RWPE2 (cell line): Measurements from ENCODE around the gene PAFAH1B2.

Source experiments
- ATAC-seq: fragments of 200-7000 bp; cut with Tn5 transposase; 3 replicates; pipeline ENCODE4 v1.9.1; 2021; ENCODE audit warnings: low read depth
- DNase-seq: peaks from one replicate; pipeline ENCODE4 v3.0.0-alpha.2; 2020; ENCODE audit warnings: low spot score
- H3K27ac ChIP-seq: fragments of 450-650 bp; 2 replicates; pipeline ENCODE4 v1.5.1; 2017; ENCODE audit warnings: mild to moderate bottlenecking; ENCODE audit not compliant: poor library complexity, severe bottlenecking
- H3K27me3 ChIP-seq: fragments of 250-450 bp; sonication (Bioruptor Pico); 2 replicates; pipeline ENCODE4 v1.5.1; 2021; ENCODE audit warnings: mild to moderate bottlenecking, moderate library complexity; ENCODE audit not compliant: insufficient read depth, poor library complexity, severe bottlenecking
- H3K36me3 ChIP-seq: fragments of 250-450 bp; sonication (Bioruptor Pico); 2 replicates; pipeline ENCODE4 v1.5.1; 2020; ENCODE audit warnings: low read depth, mild to moderate bottlenecking, moderate library complexity
- H3K4me1 ChIP-seq: fragments of 250-450 bp; sonication (Bioruptor Pico); 2 replicates; pipeline ENCODE4 v1.5.1; 2021; ENCODE audit warnings: mild to moderate bottlenecking, moderate library complexity; ENCODE audit not compliant: insufficient read depth, poor library complexity, severe bottlenecking
- H3K4me3 ChIP-seq: fragments of 250-450 bp; sonication (Bioruptor Pico); 2 replicates; pipeline ENCODE4 v1.5.1; 2021; ENCODE audit warnings: mild to moderate bottlenecking, moderate library complexity; ENCODE audit not compliant: severe bottlenecking
- H3K9me3 ChIP-seq: fragments of 250-450 bp; sonication (Bioruptor Pico); 2 replicates; pipeline ENCODE4 v1.5.1; 2021; ENCODE audit warnings: mild to moderate bottlenecking, moderate library complexity; ENCODE audit not compliant: severe bottlenecking
- TF ChIP-seq, protein P1 (sequence below): fragments of 450-650 bp; IDR thresholded peaks from one replicate; pipeline ENCODE4 v1.5.1; 2017; ENCODE audit warnings: mild to moderate bottlenecking, moderate library complexity; ENCODE audit not compliant: poor library complexity, severe bottlenecking

Gene PAFAH1B2, protein sequence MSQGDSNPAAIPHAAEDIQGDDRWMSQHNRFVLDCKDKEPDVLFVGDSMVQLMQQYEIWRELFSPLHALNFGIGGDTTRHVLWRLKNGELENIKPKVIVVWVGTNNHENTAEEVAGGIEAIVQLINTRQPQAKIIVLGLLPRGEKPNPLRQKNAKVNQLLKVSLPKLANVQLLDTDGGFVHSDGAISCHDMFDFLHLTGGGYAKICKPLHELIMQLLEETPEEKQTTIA

DNA sequence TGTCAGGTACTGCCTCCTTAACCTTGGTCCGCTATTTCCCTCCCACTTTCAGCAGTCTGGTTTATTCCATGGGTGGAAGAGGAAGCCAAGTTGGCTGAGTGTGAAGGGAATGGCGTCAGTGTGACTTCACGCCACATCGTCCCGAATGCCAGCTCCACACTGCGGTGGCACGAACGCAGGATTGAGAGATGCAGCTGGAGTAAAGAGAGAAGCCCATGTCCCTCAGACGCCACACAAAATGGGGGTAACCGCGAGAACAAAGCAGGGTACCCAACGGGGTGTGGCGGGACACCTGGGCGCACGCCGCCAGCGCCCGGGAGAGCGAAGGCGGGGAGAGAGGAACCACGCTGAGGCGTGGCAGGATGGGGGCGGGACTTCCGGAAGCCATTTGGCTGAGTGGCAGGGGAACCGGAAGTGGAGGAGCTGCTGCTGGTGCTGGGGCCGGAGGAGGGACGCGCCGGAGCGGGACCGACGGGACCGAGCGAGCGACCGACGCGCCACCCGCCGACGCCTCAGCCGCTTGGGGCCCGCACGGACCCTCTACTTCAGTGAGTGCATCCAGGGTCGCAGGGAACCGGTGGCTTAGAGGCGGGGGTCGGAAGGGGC lies at the start of gene PAFAH1B2:
TSS of gene PAFAH1B2 (plus strand) at position 417 of the 606 bp plus-strand sequence. CDS start 8,161 bp downstream, outside the sequence.
- H3K9me3 ChIP-seq: no peaks in the 10 kb centered on the region
- peak within 1 kb of the TSS; percentile 77 for H3K4me3 ChIP-seq
- peak; percentile 93 for ATAC-seq
- no peaks in the 10 kb centered on the region for H3K4me1 ChIP-seq
- peak within 1 kb of the TSS; percentile 87 for H3K27ac ChIP-seq
- TF ChIP-seq, protein P1, sequence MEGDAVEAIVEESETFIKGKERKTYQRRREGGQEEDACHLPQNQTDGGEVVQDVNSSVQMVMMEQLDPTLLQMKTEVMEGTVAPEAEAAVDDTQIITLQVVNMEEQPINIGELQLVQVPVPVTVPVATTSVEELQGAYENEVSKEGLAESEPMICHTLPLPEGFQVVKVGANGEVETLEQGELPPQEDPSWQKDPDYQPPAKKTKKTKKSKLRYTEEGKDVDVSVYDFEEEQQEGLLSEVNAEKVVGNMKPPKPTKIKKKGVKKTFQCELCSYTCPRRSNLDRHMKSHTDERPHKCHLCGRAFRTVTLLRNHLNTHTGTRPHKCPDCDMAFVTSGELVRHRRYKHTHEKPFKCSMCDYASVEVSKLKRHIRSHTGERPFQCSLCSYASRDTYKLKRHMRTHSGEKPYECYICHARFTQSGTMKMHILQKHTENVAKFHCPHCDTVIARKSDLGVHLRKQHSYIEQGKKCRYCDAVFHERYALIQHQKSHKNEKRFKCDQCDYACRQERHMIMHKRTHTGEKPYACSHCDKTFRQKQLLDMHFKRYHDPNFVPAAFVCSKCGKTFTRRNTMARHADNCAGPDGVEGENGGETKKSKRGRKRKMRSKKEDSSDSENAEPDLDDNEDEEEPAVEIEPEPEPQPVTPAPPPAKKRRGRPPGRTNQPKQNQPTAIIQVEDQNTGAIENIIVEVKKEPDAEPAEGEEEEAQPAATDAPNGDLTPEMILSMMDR: no peak
- peaks cover 30% of the 10 kb centered on the region for H3K36me3 ChIP-seq
- peak; percentile 95 for DNase-seq
- H3K27me3 ChIP-seq: no peaks in the 10 kb centered on the region

DNA sequence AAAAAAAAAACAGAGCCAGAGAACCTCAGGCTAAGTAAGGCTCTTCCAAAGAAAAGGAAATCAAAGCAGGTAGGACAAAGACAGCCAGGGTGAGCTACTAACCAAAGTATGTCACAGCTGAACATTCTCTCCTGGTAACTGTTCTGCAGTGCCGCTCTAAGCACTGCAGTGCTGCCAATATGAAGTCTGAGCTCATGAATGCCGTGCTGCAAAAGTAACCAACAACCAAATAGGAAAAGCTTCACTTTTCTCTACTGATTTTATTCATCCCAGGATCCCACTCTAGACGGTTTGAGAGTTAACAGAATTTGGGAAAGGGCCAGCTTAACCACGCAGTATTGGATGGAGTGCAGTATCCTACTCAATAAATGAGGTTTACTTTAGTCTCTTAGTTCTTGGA lies 49.3 kb upstream of the PAFAH1B2 start:
- peaks cover 23% of the 10 kb centered on the region for H3K4me1 ChIP-seq
- TF ChIP-seq, protein P1: no peak
- DNase-seq (no peak), ATAC-seq (no peak)
- H3K27ac ChIP-seq: peak overlapping the region; percentile 7
- no peak overlapping the region for H3K4me3 ChIP-seq
- H3K27me3 ChIP-seq: no peaks in the 10 kb centered on the region
- H3K36me3 ChIP-seq: no peaks in the 10 kb centered on the region
- no peaks in the 10 kb centered on the region for H3K9me3 ChIP-seq

DNA sequence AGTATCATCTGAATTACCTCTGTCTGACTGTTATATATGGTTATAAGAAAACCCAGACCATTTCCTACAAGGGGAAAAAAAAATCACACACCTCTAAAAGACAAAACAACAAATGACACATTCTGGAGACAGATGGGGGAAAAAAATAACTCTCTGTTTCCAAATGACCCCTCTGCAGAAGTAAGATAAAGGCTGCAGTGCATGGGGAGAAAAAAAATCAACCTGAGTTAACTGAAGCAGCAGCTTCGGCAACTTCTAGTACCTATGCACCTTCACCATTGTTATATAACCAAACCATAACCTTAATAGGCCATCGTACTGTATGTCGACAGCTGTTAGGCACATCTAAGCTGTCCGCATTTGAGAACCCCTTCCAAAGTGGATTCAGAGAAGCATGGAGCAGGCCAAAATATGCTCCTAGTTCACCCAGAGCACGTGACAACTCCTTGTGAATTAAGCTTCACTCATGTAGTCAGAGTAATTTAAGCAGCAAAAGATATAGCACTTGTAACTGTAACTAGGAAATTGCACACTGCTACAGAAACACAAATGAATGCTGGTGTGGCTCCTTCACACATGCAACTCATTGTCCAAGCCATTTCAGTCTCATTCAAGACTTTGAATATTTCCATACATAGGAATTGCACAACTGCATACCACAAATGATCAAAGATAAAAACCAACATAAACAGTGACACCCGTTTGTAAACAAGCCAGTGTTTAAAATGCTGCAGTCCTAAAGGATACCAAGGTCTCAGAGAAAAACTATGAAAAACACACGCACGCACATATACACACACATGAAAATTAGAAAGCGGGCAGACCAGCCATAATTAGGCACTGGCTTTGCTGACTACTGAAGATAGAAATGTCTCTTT lies 48.6 kb upstream of the PAFAH1B2 start:
- TF ChIP-seq, protein P1: no peak
- no peaks in the 10 kb centered on the region for H3K27me3 ChIP-seq
- H3K9me3 ChIP-seq: no peaks in the 10 kb centered on the region
- no peaks in the 10 kb centered on the region for H3K36me3 ChIP-seq
- peak overlapping the region; percentile 7 for H3K27ac ChIP-seq
- H3K4me3 ChIP-seq: no peak overlapping the region
- DNase-seq (no peak), ATAC-seq (no peak)
- peaks cover 16% of the 10 kb centered on the region for H3K4me1 ChIP-seq

DNA sequence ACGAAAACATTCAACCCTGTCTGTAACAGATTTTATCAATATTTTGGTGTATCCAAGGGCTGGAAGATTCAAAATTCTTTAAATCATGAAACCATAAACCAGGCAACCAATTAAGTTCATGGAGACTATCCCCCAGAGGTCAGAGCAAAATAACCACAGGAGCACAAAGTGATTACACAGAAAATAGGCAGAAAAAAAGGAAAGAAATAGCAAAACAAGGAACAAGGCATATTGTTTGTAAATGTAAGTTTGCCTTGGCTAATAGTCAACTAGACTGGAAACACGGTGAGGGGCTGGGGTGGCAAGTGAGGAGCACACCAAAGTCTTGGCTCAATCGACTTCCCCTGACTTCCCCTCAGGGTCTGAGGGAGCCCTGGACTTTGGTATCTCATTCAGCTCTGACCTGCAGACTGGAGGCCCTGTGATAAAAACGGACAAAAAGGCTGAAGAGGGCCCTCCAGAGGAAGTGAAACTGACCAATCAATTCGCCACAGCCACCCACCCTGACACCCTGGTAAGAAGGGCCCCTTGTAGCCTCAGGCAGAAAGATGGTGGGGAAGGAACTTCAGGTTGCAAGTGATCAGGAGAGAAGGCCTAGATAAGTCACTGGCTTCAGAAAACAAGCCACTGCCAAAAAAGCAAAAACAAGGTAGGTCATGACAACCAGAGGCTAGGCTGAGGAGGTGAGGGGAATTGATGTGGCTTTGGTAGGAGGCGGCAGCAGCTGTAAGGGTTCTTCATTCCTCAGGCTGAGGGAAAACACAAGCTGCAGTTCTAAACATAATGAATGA lies 47.7 kb upstream of the PAFAH1B2 start:
- H3K4me1 ChIP-seq: peaks cover 12% of the 10 kb centered on the region
- no peaks in the 10 kb centered on the region for H3K9me3 ChIP-seq
- ATAC-seq (no peak), DNase-seq (no peak)
- H3K4me3 ChIP-seq: no peak overlapping the region
- no peaks in the 10 kb centered on the region for H3K36me3 ChIP-seq
- no peaks in the 10 kb centered on the region for H3K27me3 ChIP-seq
- peak overlapping the region; percentile 7 for H3K27ac ChIP-seq
- TF ChIP-seq, protein P1: no peak
